Pancreas (tissue), 10 donors: Measurements from ENCODE around the gene KPTN. TPM values are rescaled to one million over a fixed set of nuclear protein-coding genes. Genes with fewer than 3 reads are reported as not detected.

Experiments
- ATAC-seq, 4 donors: fragments of 200-7000 bp; cut with Tn5 transposase; one replicate each; pipeline versions ENCODE4 v1.8.0 to v1.9.1; 2020; ENCODE audit warnings: mild to moderate bottlenecking in 4 of 4, moderate library complexity in 4 of 4
- DNase-seq, 6 donors: peaks; one replicate each; pipeline ENCODE4 v3.0.0-alpha.2; 2020
- FAIRE-seq: peaks from 2 replicates; lab custom pipeline; 2012; peaks lifted over from hg19 to GRCh38; lab: Jason Lieb, UNC
- H3K27ac ChIP-seq, 4 donors: fragments of 200-600 bp; sonication (generic); 1 replicate in 3 of 4; 2 replicates in 1 of 4; pipeline versions ENCODE4 v1.5.0 to v1.8.0; 2020
- H3K27me3 ChIP-seq, 4 donors: fragments of 200-600 bp; one replicate each; pipeline ENCODE4 v1.8.0; 2021
- H3K36me3 ChIP-seq, 3 donors: fragments of 200-600 bp; sonication (generic) in 1 of 3; one replicate each; pipeline versions ENCODE4 v1.5.0 to v1.8.0; 2020 to 2021
- H3K4me1 ChIP-seq, 3 donors: fragments of 200-600 bp; one replicate each; pipeline ENCODE4 v1.8.0; 2021
- H3K4me3 ChIP-seq, 4 donors: fragments of 200-600 bp; sonication (generic) in 2 of 4; one replicate each; pipeline versions ENCODE4 v1.5.0 to v1.8.0; 2020 to 2021
- H3K9me3 ChIP-seq, 4 donors: fragments of 200-600 bp; one replicate each; pipeline ENCODE4 v1.8.0; 2021
- CTCF ChIP-seq, 4 donors: fragments of 200-600 bp; sonication (generic) in 3 of 4; IDR thresholded peaks; one replicate each; pipeline versions ENCODE4 v1.5.0 to v1.8.0; 2021; ENCODE audit warnings: antibody characterized with exemption in 4 of 4
- WGBS, 2 donors: extraction: QIAGEN DNeasy Blood & Tissue Kit; methylation state at CpG; one replicate each; pipeline ENCODE4 v1.1.7; 2013; 5-methylcytosine and 5-hydroxymethylcytosine counted together
- intact Hi-C, 3 donors: fragments of 100-400 bp; cut with DNase I; formaldehyde crosslinking; loops; one replicate each; pipeline versions ENCODE4 v1.11.1 to v1.14.2; 2022
- polyA plus RNA-seq, 2 donors: library from polyadenylated mRNA; stranded (reverse); fragments of 200-250 nt; gene quantifications; one replicate each; pipeline ENCODE4 v1.2.3, GENCODE V29; 2013
- total RNA-seq, 6 donors: library from RNA; stranded (reverse); fragmentation: NEBNext Ultra II Directional in 4 of 6; extraction: Animal tissue kit (Norgen Biotek cat#: 25700) in 4 of 6; gene quantifications; one replicate each; pipeline versions ENCODE4 v1.2.1 to v1.2.4, GENCODE V29; 2021 to 2023
- donor health status: healthy with polysubstance abuse.
- donor health status: DM: no; HTN: no; CAD: no; lungs with moderate emphysema.
- donor health status: DM: no; HTN: no; CAD: no.
- donor health status: control.
- donor health status: control.
- donor health status: Bipolar disorder and iron deficiency.
- donor health status: DM: yes; HTN: yes; CAD: no.
- donor health status: DM: no; HTN: no; CAD: no.
- donor health status: DM: no; HTN: no; CAD: no.
- donor health status: DM: yes; HTN: yes; CAD: no.

The KPTN gene
- total and polyA plus RNA-seq, 8 donors, result 3.0 to 53.3 (median 6.0) TPM

- intact Hi-C loops, result no loop called here
- Histone ChIP-seq H3K4me1 (peaks cover 0 to 13% (median 4%) of the 10 kb centered on the region in 3 donors), H3K4me3 (no peak overlapping the region), H3K9me3 (no peaks in the 10 kb centered on the region), H3K27ac (no peak overlapping the region), H3K27me3 (peaks cover 0 to 13% (median 0%) of the 10 kb centered on the region in 4 donors), H3K36me3 (no peaks in the 10 kb centered on the region)
- 18 to 21% methylated on average over 20 of the region's 20 CpGs for WGBS, 2 donors
- DNase-seq (no peak), ATAC-seq (no peak), FAIRE-seq (no peak)
- no peak for TF ChIP-seq CTCF (IDR thresholded peaks at IDR 0.05)
Measured at GRCh38 chr19:47429140-47429793, 54.8 kb downstream of the KPTN start.

GRCh38 chr19:47428177-47428894, 55.7 kb downstream of the KPTN start:
- TF ChIP-seq CTCF (IDR thresholded peaks at IDR 0.05), result no peak
- intact Hi-C loops, result no loop called here
- Histone ChIP-seq H3K9me3 (no peaks in the 10 kb centered on the region), H3K4me3 (no peak overlapping the region), H3K36me3 (no peaks in the 10 kb centered on the region), H3K4me1 (peaks cover 0 to 13% (median 4%) of the 10 kb centered on the region in 3 donors), H3K27me3 (peaks cover 0 to 13% (median 0%) of the 10 kb centered on the region in 4 donors), H3K27ac (no peak overlapping the region)
- ATAC-seq (peak; percentile 62 to 88 (median 80)), FAIRE-seq (no peak), DNase-seq (peak; percentile 58 to 80 (median 78))
- 2% methylated on average over 27 of the region's 27 CpGs for WGBS, 2 donors

GRCh38 chr19:47427241-47428176, 56.5 kb downstream of the KPTN start:
- peaks cover 0 to 13% (median 4%) of the 10 kb centered on the region in 3 donors for H3K4me1 ChIP-seq
- ATAC-seq, result peak; percentile 73 to 89 (median 84)
- no peak overlapping the region for H3K27ac ChIP-seq
- no peaks in the 10 kb centered on the region for H3K36me3 ChIP-seq
- peak; percentile 78 to 85 (median 81) for TF ChIP-seq CTCF (IDR thresholded peaks at IDR 0.05)
- no peak overlapping the region for H3K4me3 ChIP-seq
- intact Hi-C loops, result no loop called here
- 6 to 7% methylated on average over 17 of the region's 17 CpGs for WGBS, 2 donors
- DNase-seq, result peak; percentile 34 to 83 (median 68)
- no peaks in the 10 kb centered on the region for H3K9me3 ChIP-seq
- peaks cover 0 to 10% (median 0%) of the 10 kb centered on the region in 4 donors for H3K27me3 ChIP-seq
- FAIRE-seq, result no peak

Other genes starting within 250 kb of the KPTN start
- 10 to 100 TPM; 24.6 to 67.3 (median 34.7) TPM for gene CCDC9, start 227.7 kb downstream of the KPTN start, total RNA-seq
- 100 to 1,000 TPM in 1 of 2 donors, 10 to 100 TPM in 1; 38.3 to 102 TPM for gene CCDC9, start 227.7 kb downstream of the KPTN start, polyA plus RNA-seq
- gene INAFM1, start 209.3 kb downstream of the KPTN start, total RNA-seq, result 10 to 100 TPM; 10.6 to 37.7 (median 13.5) TPM
- 10 to 100 TPM; 25.6 to 29.7 TPM for gene INAFM1, start 209.3 kb downstream of the KPTN start, polyA plus RNA-seq
- gene C5AR1, start 174.4 kb downstream of the KPTN start, total RNA-seq, result 10 to 100 TPM in 2 of 6 donors, 1 to 10 TPM in 4; 1.2 to 10.4 (median 4.5) TPM
- gene C5AR1, start 174.4 kb downstream of the KPTN start, polyA plus RNA-seq, result 1 to 10 TPM; 2.3 to 4.1 TPM
- gene C5AR2, start 152.0 kb downstream of the KPTN start, total RNA-seq, result 1 to 10 TPM in 1 of 6 donors, under 1 TPM in 4, not detected in 1; 0.09 to 1.2 (median 0.69) TPM
- under 1 TPM; 0.12 to 0.23 TPM for gene C5AR2, start 152.0 kb downstream of the KPTN start, polyA plus RNA-seq
- 1 to 10 TPM; 3.5 to 9.9 (median 5.8) TPM for gene DHX34, start 134.9 kb downstream of the KPTN start, total RNA-seq
- 10 to 100 TPM; 16.7 to 23.5 TPM for gene DHX34, start 134.9 kb downstream of the KPTN start, polyA plus RNA-seq
- gene MEIS3, start 64.7 kb downstream of the KPTN start, total RNA-seq, result 1 to 10 TPM in 4 of 6 donors, under 1 TPM in 2; 0.91 to 4.1 (median 2.1) TPM
- gene MEIS3, start 64.7 kb downstream of the KPTN start, polyA plus RNA-seq, result 10 to 100 TPM; 16.0 to 28.5 TPM
- gene SLC8A2, start 12.3 kb downstream of the KPTN start, total RNA-seq, result 1 to 10 TPM; 4.5 to 8.3 (median 6.7) TPM
- gene SLC8A2, start 12.3 kb downstream of the KPTN start, polyA plus RNA-seq, result 1 to 10 TPM; 2.6 to 4.8 TPM
- 10 to 100 TPM; 47.2 to 63.5 (median 53.2) TPM for gene NAPA, start 30.8 kb upstream of the KPTN start, total RNA-seq
- 100 to 1,000 TPM in 1 of 2 donors, 10 to 100 TPM in 1; 77.2 to 121 TPM for gene NAPA, start 30.8 kb upstream of the KPTN start, polyA plus RNA-seq
- under 1 TPM in 5 of 6 donors, not detected in 1; 0.06 to 0.17 (median 0.14) TPM for gene ZNF541, start 88.9 kb upstream of the KPTN start, total RNA-seq
- under 1 TPM; 0.27 to 0.63 TPM for gene ZNF541, start 88.9 kb upstream of the KPTN start, polyA plus RNA-seq
- gene BICRA, start 124.9 kb upstream of the KPTN start, total RNA-seq, result 10 to 100 TPM in 1 of 6 donors, 1 to 10 TPM in 5; 2.7 to 10.0 (median 5.0) TPM
- gene BICRA, start 124.9 kb upstream of the KPTN start, polyA plus RNA-seq, result 10 to 100 TPM in 1 of 2 donors, 1 to 10 TPM in 1; 6.9 to 10.4 TPM
- gene EHD2, start 229.2 kb upstream of the KPTN start, total RNA-seq, result 10 to 100 TPM; 14.8 to 28.3 (median 21.6) TPM
- 10 to 100 TPM; 13.4 to 17.9 TPM for gene EHD2, start 229.2 kb upstream of the KPTN start, polyA plus RNA-seq